GM21367 (cell line): Measurements from ENCODE around the gene TNP2.
"Not testable (repeated sequence)": the region's sequence is repeated elsewhere in the genome, so short reads cannot be mapped to it uniquely, and the experiment has no call there.

Experiments used
- ATAC-seq: cut with Tn5 transposase; IDR thresholded peaks from one replicate; pipeline ENCODE4 v1.9.1; 2021; ENCODE audit not compliant: unreplicated experiment

The TNP2 gene

GRCh38 chr16:11301645-11302501, 32.7 kb upstream of the TNP2 start:
- ATAC-seq, result no peak

- ATAC-seq, result no peak
Observed at GRCh38 chr16:11300560-11300892, 31.4 kb upstream of the TNP2 start.

- ATAC-seq, result no peak
Observed at GRCh38 chr16:11299865-11300559, 30.9 kb upstream of the TNP2 start.

- ATAC-seq, result not testable (repeated sequence)
Observed at GRCh38 chr16:11298950-11299547, 29.9 kb upstream of the TNP2 start.

GRCh38 chr16:11298143-11298900, 29.2 kb upstream of the TNP2 start:
- no peak for ATAC-seq

GRCh38 chr16:11297492-11298142, 28.5 kb upstream of the TNP2 start:
- peak; percentile 59 for ATAC-seq

- ATAC-seq, result peak; percentile 8
Observed at GRCh38 chr16:11296706-11297491, 27.8 kb upstream of the TNP2 start.

GRCh38 chr16:11296351-11296705, 27.2 kb upstream of the TNP2 start:
- ATAC-seq, result no peak

- no peak for ATAC-seq
Observed at GRCh38 chr16:11295672-11296071, 26.5 kb upstream of the TNP2 start.

- no peak for ATAC-seq
Observed at GRCh38 chr16:11292076-11292748, 23.1 kb upstream of the TNP2 start.

- no peak for ATAC-seq
Observed at GRCh38 chr16:11291091-11291703, 22.1 kb upstream of the TNP2 start.

- ATAC-seq, result no peak
Observed at GRCh38 chr16:11290102-11290893, 21.2 kb upstream of the TNP2 start.

- not testable (repeated sequence) for ATAC-seq
Observed at GRCh38 chr16:11289696-11290095, 20.6 kb upstream of the TNP2 start.

GRCh38 chr16:11289202-11289601, 20.1 kb upstream of the TNP2 start:
- ATAC-seq, result no peak

- ATAC-seq, result no peak
Observed at GRCh38 chr16:11285842-11286241, 16.7 kb upstream of the TNP2 start.

- ATAC-seq, result no peak
Observed at GRCh38 chr16:11283820-11284248, 14.7 kb upstream of the TNP2 start.

- ATAC-seq, result no peak
Observed at GRCh38 chr16:11280616-11281522, 11.7 kb upstream of the TNP2 start, which contains the start of gene PRM1. Gene PRM1, minus strand, starts transcription at chr16:11281330. Its CDS starts 92 bp downstream, at chr16:11281238.
